ENCODE measurements around the gene ALDH1L2. TPM values are rescaled to one million over a fixed set of nuclear protein-coding genes. Genes with fewer than 3 reads are reported as not detected.

Gene ALDH1L2
- total and polyA plus RNA-seq, 4 donors, result 0.03 to 0.25 (median 0.15) TPM

GRCh38 chr12:104997541-104997940 is 86.7 kb downstream of the ALDH1L2 start (continued):
- TF ChIP-seq CTCF (IDR thresholded peaks at IDR 0.05; ENCODE audit: low read depth, low read length, missing input control), result no peak
- no peak for TF ChIP-seq JUND (IDR thresholded peaks at IDR 0.05)
- TF ChIP-seq RAD21 (IDR thresholded peaks at IDR 0.05), result no peak

GRCh38 chr12:104994336-104994735 is 89.9 kb downstream of the ALDH1L2 start:
- no peaks in the 10 kb centered on the region for H3K9me3 ChIP-seq (ENCODE audit: control insufficient read depth in 4 of 4, low read length in 3 of 4)
- no peak overlapping the region for H3K4me3 ChIP-seq (ENCODE audit: low read depth in 1 of 3, low read length in 3 of 3)
- no peaks in the 10 kb centered on the region for H3K27me3 ChIP-seq (ENCODE audit: control insufficient read depth in 4 of 4, insufficient read depth in 4 of 4, low read length in 3 of 4)
- no peak for TF ChIP-seq HNF4G (IDR thresholded peaks at IDR 0.05)
- no peak for TF ChIP-seq RAD21 (IDR thresholded peaks at IDR 0.05)
- TF ChIP-seq JUND (IDR thresholded peaks at IDR 0.05), result no peak
- no peak for TF ChIP-seq ATF3 (IDR thresholded peaks at IDR 0.05)
- TF ChIP-seq YY1 (IDR thresholded peaks at IDR 0.05), result no peak
- no peak for TF ChIP-seq RXRA (IDR thresholded peaks at IDR 0.05)
- no peak for TF ChIP-seq FOXA2 (IDR thresholded peaks at IDR 0.05)
- TF ChIP-seq REST (IDR thresholded peaks at IDR 0.05), result no peak
- no peak for TF ChIP-seq EGR1 (IDR thresholded peaks at IDR 0.05; ENCODE audit: low read depth in 2 of 2)
- TF ChIP-seq MAX (IDR thresholded peaks at IDR 0.05), result no peak
- no peak for TF ChIP-seq NR2F2 (IDR thresholded peaks at IDR 0.05)
- TF ChIP-seq FOXA1 (IDR thresholded peaks at IDR 0.05), result no peak
- no peak for TF ChIP-seq ZBTB33 (IDR thresholded peaks at IDR 0.05)
- no peak for TF ChIP-seq TAF1 (conservative IDR thresholded peaks at IDR 0.05)
- TF ChIP-seq CTCF (IDR thresholded peaks at IDR 0.05; ENCODE audit: low read depth, low read length, missing input control), result no peak
- TF ChIP-seq HNF4A (conservative IDR thresholded peaks at IDR 0.05), result no peak
- no peak for TF ChIP-seq SP1 (IDR thresholded peaks at IDR 0.05)
- H3K36me3 ChIP-seq (ENCODE audit: control insufficient read depth in 4 of 4, insufficient read depth in 3 of 4, low read depth in 1 of 4, low read length in 3 of 4), result peaks cover 4 to 42% (median 27%) of the 10 kb centered on the region in 4 donors
- WGBS, result 78% methylated on average over 3 of the region's 3 CpGs
- no peak overlapping the region for H3K9ac ChIP-seq (ENCODE audit: low read depth in 1 of 2, low read length in 2 of 2)
- peaks cover 0 to 2% (median 0%) of the 10 kb centered on the region in 4 donors for H3K4me1 ChIP-seq (ENCODE audit: control insufficient read depth in 4 of 4, insufficient read depth in 4 of 4, low read length in 3 of 4)
- H3K27ac ChIP-seq (ENCODE audit: low read depth in 1 of 2, low read length in 2 of 2), result no peak overlapping the region
- DNase-seq (ENCODE audit: low spot score), result no peak
